ENCODE measurements around the gene TM9SF2. TPM values are rescaled to one million over a fixed set of nuclear protein-coding genes. Genes with fewer than 3 reads are reported as not detected.
"Not testable (repeated sequence)": the region's sequence is repeated elsewhere in the genome, so short reads cannot be mapped to it uniquely, and the experiment has no call there.

The TM9SF2 gene
- total RNA-seq, 4 donors from 2014 or later, result 185 to 207 (median 200) TPM

DNA sequence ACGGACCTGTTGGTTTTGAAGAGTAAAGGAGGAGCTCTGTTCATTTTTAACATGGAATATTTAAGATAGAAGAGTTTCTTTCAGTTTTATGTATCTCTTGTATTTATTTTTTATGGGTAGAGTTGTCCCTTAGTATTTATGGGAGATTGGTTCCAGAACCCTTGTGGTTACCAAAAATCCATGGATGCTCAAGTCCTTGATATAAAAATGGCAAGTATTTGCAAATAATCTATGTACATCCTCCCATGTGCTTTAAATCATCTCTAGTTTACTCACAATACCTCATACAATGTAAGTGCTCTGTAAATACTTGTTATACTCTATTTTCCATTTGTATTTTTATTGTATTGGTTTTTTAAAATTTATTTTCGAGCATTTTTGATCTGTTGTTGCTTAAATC lies 63.1 kb downstream of the TM9SF2 start:
- TF ChIP-seq POLR2A (IDR thresholded peaks at IDR 0.05), result no peak
- no peak for TF ChIP-seq CTCF (IDR thresholded peaks at IDR 0.05)
- Histone ChIP-seq H3K27me3 (no peaks in the 10 kb centered on the region), H3K4me3 (replicated peaks in 1 of 3) (no peak overlapping the region), H3K27ac (no peak overlapping the region), H3K9me3 (no peaks in the 10 kb centered on the region), H3K4me1 (no peaks in the 10 kb centered on the region), H3K36me3 (peaks cover 0 to 4% of the 10 kb centered on the region in 2 donors)
- WGBS, 2 donors, result 93 to 96% methylated on average over 2 of the region's 2 CpGs
- intact Hi-C loops (cut with DNase I), result no loop called here
- DNase-seq, result no peak

- DNase-seq, result no peak
- Histone ChIP-seq H3K4me1 (no peaks in the 10 kb centered on the region), H3K36me3 (no peaks in the 10 kb centered on the region), H3K9me3 (no peaks in the 10 kb centered on the region), H3K4me3 (replicated peaks in 1 of 3) (no peak overlapping the region), H3K27me3 (no peaks in the 10 kb centered on the region), H3K27ac (no peak overlapping the region)
- intact Hi-C loops (cut with DNase I), result no loop called here
- TF ChIP-seq POLR2A (IDR thresholded peaks at IDR 0.05) (no peak), CTCF (IDR thresholded peaks at IDR 0.05) (no peak)
- WGBS, 2 donors, result 68 to 85% methylated on average over 30 of the region's 30 CpGs
These were observed 64.3 kb downstream of the TM9SF2 start for GRCh38 chr13:99565478-99566124.

GRCh38 chr13:99566125-99567083 lies 65.1 kb downstream of the TM9SF2 start:
- DNase-seq, result no peak
- Histone ChIP-seq H3K36me3 (no peaks in the 10 kb centered on the region), H3K9me3 (no peaks in the 10 kb centered on the region), H3K4me1 (no peaks in the 10 kb centered on the region), H3K27me3 (no peaks in the 10 kb centered on the region), H3K27ac (no peak overlapping the region), H3K4me3 (replicated peaks in 1 of 3) (no peak overlapping the region)
- TF ChIP-seq CTCF (IDR thresholded peaks at IDR 0.05), result no peak
- TF ChIP-seq POLR2A (IDR thresholded peaks at IDR 0.05), result no peak
- WGBS, 2 donors, result 68 to 80% methylated on average over 37 of the region's 37 CpGs
- intact Hi-C loops (cut with DNase I), result no loop called here

GRCh38 chr13:99568901-99569300 lies 67.6 kb downstream of the TM9SF2 start:
- DNase-seq; H3K36me3 ChIP-seq; H3K4me1 ChIP-seq; H3K27me3 ChIP-seq; H3K27ac ChIP-seq; intact Hi-C loops (cut with DNase I); H3K9me3 ChIP-seq; H3K4me3 ChIP-seq (replicated peaks in 1 of 3): not testable (repeated sequence)
- WGBS, 2 donors, result 96 to 98% methylated on average over 4 to 6 of the region's 6 CpGs

DNA sequence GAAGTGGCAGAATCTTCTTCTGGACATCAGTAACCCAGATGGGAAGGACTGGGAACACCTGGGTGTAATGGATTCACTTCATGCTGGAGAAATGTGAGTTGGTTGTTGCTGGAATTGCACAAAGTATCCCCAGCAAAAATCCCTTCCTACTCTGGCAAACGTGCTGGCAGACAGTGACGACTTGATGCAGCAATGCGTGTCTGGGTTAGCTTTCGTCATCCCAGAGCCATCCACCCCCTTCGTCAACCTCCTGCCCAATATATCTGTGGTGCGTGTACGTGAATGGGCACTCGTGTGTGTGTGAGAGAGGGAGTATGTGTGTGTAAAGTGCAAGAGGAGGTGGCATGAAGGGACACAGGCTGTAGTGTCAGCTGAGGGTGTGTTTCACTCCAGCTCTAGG lies 70.9 kb downstream of the TM9SF2 start:
- 74 to 84% methylated on average over 8 of the region's 8 CpGs for WGBS, 2 donors
- H3K9me3 ChIP-seq, result no peaks in the 10 kb centered on the region
- no peaks in the 10 kb centered on the region for H3K4me1 ChIP-seq
- H3K27me3 ChIP-seq, result no peaks in the 10 kb centered on the region
- intact Hi-C loops (cut with DNase I), result no loop called here
- H3K36me3 ChIP-seq, result no peaks in the 10 kb centered on the region
- TF ChIP-seq CTCF (IDR thresholded peaks at IDR 0.05), result no peak
- TF ChIP-seq POLR2A (IDR thresholded peaks at IDR 0.05), result no peak
- DNase-seq, result no peak
- H3K27ac ChIP-seq, result no peak overlapping the region
- no peak overlapping the region for H3K4me3 ChIP-seq (replicated peaks in 1 of 3)

Data from thyroid gland (tissue), 4 donors.